ENCODE results near the gene OTUD1.

- TF ChIP-seq CTCF (IDR thresholded peaks at IDR 0.05; ENCODE audit: low read length), result no peak
- TF ChIP-seq EZH2 (IDR thresholded peaks at IDR 0.05; ENCODE audit: borderline replicate concordance, low read length), result no peak
Measured at GRCh38 chr10:23414658-23415057, 24.2 kb upstream of the OTUD1 start.

All from OCI-LY1 (cell line).